GM18517 (cell line): ENCODE results near the gene RIPOR1.

Experiments
- ATAC-seq: cut with Tn5 transposase; IDR thresholded peaks from one replicate; pipeline ENCODE4 v1.9.1; 2021; ENCODE audit warnings: mild to moderate bottlenecking, moderate library complexity; ENCODE audit not compliant: unreplicated experiment

Gene RIPOR1

GRCh38 chr16:67555795-67556212, 27.2 kb downstream of the RIPOR1 start:
- ATAC-seq: no peak

- ATAC-seq: no peak
Measured at GRCh38 chr16:67558859-67559258, 30.2 kb downstream of the RIPOR1 start.

- no peak for ATAC-seq
Measured at GRCh38 chr16:67560827-67561342, 32.3 kb downstream of the RIPOR1 start.

GRCh38 chr16:67561501-67561823, 32.8 kb downstream of the RIPOR1 start:
- ATAC-seq: no peak

GRCh38 chr16:67561824-67562525, 33.3 kb downstream of the RIPOR1 start:
- ATAC-seq: peak; percentile 76

- ATAC-seq: peak; percentile 37
Measured at GRCh38 chr16:67562526-67562917, 33.9 kb downstream of the RIPOR1 start, which contains the start of gene CTCF. Gene CTCF, plus strand, starts transcription at chr16:67562526. Its CDS starts 48,307 bp downstream, at chr16:67610833.

GRCh38 chr16:67562918-67563707, 34.5 kb downstream of the RIPOR1 start:
- peak; percentile 10 for ATAC-seq

- no peak for ATAC-seq
Measured at GRCh38 chr16:67563708-67564468, 35.3 kb downstream of the RIPOR1 start.

- ATAC-seq: no peak
Measured at GRCh38 chr16:67565470-67566100, 37.0 kb downstream of the RIPOR1 start.

GRCh38 chr16:67571464-67571863, 42.8 kb downstream of the RIPOR1 start:
- ATAC-seq: no peak

- no peak for ATAC-seq
Measured at GRCh38 chr16:67571981-67572431, 43.4 kb downstream of the RIPOR1 start.

- no peak for ATAC-seq
Measured at GRCh38 chr16:67579686-67580085, 51.1 kb downstream of the RIPOR1 start.

- no peak for ATAC-seq
Measured at GRCh38 chr16:67580202-67580601, 51.6 kb downstream of the RIPOR1 start.

- no peak for ATAC-seq
Measured at GRCh38 chr16:67593288-67593687, 64.7 kb downstream of the RIPOR1 start.

- no peak for ATAC-seq
Measured at GRCh38 chr16:67593701-67594100, 65.1 kb downstream of the RIPOR1 start.

GRCh38 chr16:67594256-67594915, 65.8 kb downstream of the RIPOR1 start:
- ATAC-seq: no peak

- ATAC-seq: no peak
Measured at GRCh38 chr16:67594956-67595355, 66.3 kb downstream of the RIPOR1 start.
